Transverse colon (tissue), 4 donors: Measurements from ENCODE around the gene OR4F15. TPM values are rescaled to one million over a fixed set of nuclear protein-coding genes. Genes with fewer than 3 reads are reported as not detected.

Experiments used
- DNase-seq: peaks from one replicate; pipeline ENCODE4 v3.0.0-alpha.2; 2019
- H3K27ac ChIP-seq, 4 donors: fragments of 200-600 bp; sonication (generic); 2 replicates each; pipeline ENCODE4 v1.5.1; 2016 to 2018; ENCODE audit warnings: inconsistent platforms in 4 of 4
- H3K27me3 ChIP-seq: fragments of 200-600 bp; sonication (generic); 2 replicates; pipeline ENCODE4 v1.5.1; 2017; ENCODE audit warnings: inconsistent platforms
- H3K36me3 ChIP-seq, 4 donors: fragments of 200-600 bp; sonication (generic); 2 replicates each; pipeline ENCODE4 v1.5.1; 2017 to 2019; ENCODE audit warnings: inconsistent platforms in 4 of 4
- H3K4me1 ChIP-seq, 4 donors: fragments of 200-600 bp; sonication (generic); 2 replicates each; pipeline ENCODE4 v1.5.1; 2017 to 2020; ENCODE audit warnings: inconsistent platforms in 4 of 4
- H3K4me3 ChIP-seq, 4 donors: fragments of 200-600 bp; sonication (generic); 1 replicate in 1 of 4; 2 replicates in 3 of 4; pipeline versions ENCODE4 v1.5.1 to v1.6.1; 2017 to 2019; ENCODE audit warnings: inconsistent platforms in 4 of 4
- H3K9me3 ChIP-seq, 2 donors: fragments of 200-600 bp; sonication (generic); 2 replicates each; pipeline ENCODE4 v1.5.1; 2017 to 2019; ENCODE audit warnings: inconsistent platforms in 2 of 2
- CTCF ChIP-seq, 5 experiments: fragments of 200-600 bp in 3 of 5; fragments of 450-650 bp in 2 of 5; sonication (generic) in 3 of 5; IDR thresholded peaks; 1 replicate in 2 of 5; 2 replicates in 3 of 5; pipeline ENCODE4 v1.5.1; 2016 to 2017; ENCODE audit warnings: antibody characterized with exemption in 5 of 5, inconsistent platforms in 3 of 5, mild to moderate bottlenecking in 2 of 5, moderate library complexity in 1 of 5
- EP300 ChIP-seq: sonication (generic); formaldehyde crosslinking; IDR thresholded peaks from one replicate; pipeline ENCODE4 v1.6.1; 2017; ENCODE audit warnings: antibody characterized with exemption, low read depth
- POLR2A ChIP-seq: fragments of 450-650 bp; IDR thresholded peaks from one replicate; pipeline ENCODE4 v1.6.1; 2016; ENCODE audit warnings: antibody characterized with exemption, mild to moderate bottlenecking, moderate library complexity
- POLR2AphosphoS5 ChIP-seq, 3 donors: sonication (generic); formaldehyde crosslinking; IDR thresholded peaks; one replicate each; pipeline ENCODE4 v1.6.1; 2016; ENCODE audit warnings: antibody characterized with exemption in 3 of 3
- WGBS, 2 donors: methylation state at CpG; one replicate each; pipeline ENCODE4 v1.1.5; 2018; ENCODE audit warnings: low coverage in 1 of 2; 5-methylcytosine and 5-hydroxymethylcytosine counted together
- in situ Hi-C, 4 donors: fragments of 200-750 bp; cut with MboI; loops; one replicate each; pipeline versions ENCODE4 v1.15.0 to v1.15.1; 2017; ENCODE audit warnings: low sequenced_read_pairs in 3 of 4, low pct_ligation_motif_present in 1 of 4, low pct_unique_long_range_greater_than_20kb in 1 of 4
- intact Hi-C: fragments of 100-400 bp; cut with DNase I; formaldehyde crosslinking; loops from one replicate; pipeline ENCODE4 v1.15.1; 2023; ENCODE audit warnings: low total_unique reads
- total RNA-seq, 4 donors: library from RNA; depleted of rRNA; stranded (reverse); fragments of >200 nt; gene quantifications; one replicate each; pipeline ENCODE4 v1.1.0, GENCODE V29; 2016

The OR4F15 gene
- total RNA-seq, 4 donors from 2014 or later: not detected

- WGBS, 2 donors: 61 to 68% methylated on average over 5 of the region's 5 CpGs
- Histone ChIP-seq H3K9me3 (no peaks in the 10 kb centered on the region), H3K4me3 (no peak overlapping the region), H3K36me3 (no peaks in the 10 kb centered on the region), H3K27me3 (peaks cover 11% of the 10 kb centered on the region), H3K27ac (no peak overlapping the region), H3K4me1 (no peaks in the 10 kb centered on the region)
- TF ChIP-seq POLR2A (no peak), CTCF (IDR thresholded peaks at IDR 0.05) (no peak), EP300 (no peak), POLR2AphosphoS5 (IDR thresholded peaks at IDR 0.05) (no peak)
- in situ Hi-C loops: no loop called here
- intact Hi-C loops: no loop called here
- no peak for DNase-seq
Observed at GRCh38 chr15:101803676-101804075, 8.3 kb upstream of the OR4F15 start.

- Histone ChIP-seq H3K27me3 (peaks cover 15% of the 10 kb centered on the region), H3K4me1 (no peaks in the 10 kb centered on the region), H3K36me3 (no peaks in the 10 kb centered on the region), H3K27ac (no peak overlapping the region), H3K9me3 (no peaks in the 10 kb centered on the region), H3K4me3 (no peak overlapping the region)
- TF ChIP-seq POLR2AphosphoS5 (IDR thresholded peaks at IDR 0.05) (no peak), CTCF (IDR thresholded peaks at IDR 0.05) (no peak), POLR2A (no peak)
- intact Hi-C loops (no loop called here), in situ Hi-C loops (no loop called here)
- DNase-seq: no peak
Observed at GRCh38 chr15:101804375-101804774, 7.6 kb upstream of the OR4F15 start.

DNA sequence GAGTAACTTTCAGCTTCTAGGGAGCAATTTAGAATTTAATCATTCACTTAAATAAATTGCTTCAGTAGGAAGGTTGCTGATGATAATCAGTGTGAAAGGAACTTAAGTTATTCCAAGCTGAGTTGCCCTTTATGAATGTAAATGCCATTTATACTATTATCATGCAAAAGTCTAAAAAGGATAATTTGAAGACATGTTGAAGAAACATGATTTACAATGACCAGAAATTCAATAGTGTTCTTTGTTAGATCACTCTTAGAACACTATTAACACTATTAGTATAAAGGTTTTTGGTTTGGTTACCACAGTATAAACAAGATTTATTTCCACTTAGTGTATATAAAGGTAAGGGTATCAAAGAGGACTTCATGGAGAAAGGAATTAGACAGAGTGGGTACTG, 7.1 kb upstream of the OR4F15 start:
- Histone ChIP-seq H3K4me1 (no peaks in the 10 kb centered on the region), H3K9me3 (no peaks in the 10 kb centered on the region), H3K27me3 (peaks cover 15% of the 10 kb centered on the region), H3K27ac (no peak overlapping the region), H3K36me3 (no peaks in the 10 kb centered on the region), H3K4me3 (no peak overlapping the region)
- TF ChIP-seq POLR2AphosphoS5 (IDR thresholded peaks at IDR 0.05): no peak
- TF ChIP-seq EP300: no peak
- TF ChIP-seq CTCF (IDR thresholded peaks at IDR 0.05): no peak
- TF ChIP-seq POLR2A: no peak
- intact Hi-C loops (no loop called here), in situ Hi-C loops (no loop called here)
- no peak for DNase-seq

GRCh38 chr15:101805605-101806345, 6.2 kb upstream of the OR4F15 start:
- Histone ChIP-seq H3K4me1 (no peaks in the 10 kb centered on the region), H3K36me3 (no peaks in the 10 kb centered on the region), H3K27ac (no peak overlapping the region), H3K27me3 (peaks cover 15% of the 10 kb centered on the region), H3K9me3 (no peaks in the 10 kb centered on the region), H3K4me3 (no peak overlapping the region)
- TF ChIP-seq POLR2A: no peak
- TF ChIP-seq CTCF (IDR thresholded peaks at IDR 0.05): no peak
- no peak for TF ChIP-seq POLR2AphosphoS5 (IDR thresholded peaks at IDR 0.05)
- TF ChIP-seq EP300: no peak
- intact Hi-C loops: no loop called here
- in situ Hi-C loops: no loop called here
- 69 to 73% methylated on average over 6 of the region's 6 CpGs for WGBS, 2 donors
- DNase-seq: no peak
